ENCODE data around the gene CPT1C.

- no peak for TF ChIP-seq CTCF (IDR thresholded peaks at IDR 0.05; ENCODE audit: poor library complexity)
- no peak for TF ChIP-seq EZH2 (IDR thresholded peaks at IDR 0.05; ENCODE audit: borderline replicate concordance)
- no peak for TF ChIP-seq EZH2phosphoT487 (IDR thresholded peaks at IDR 0.05; ENCODE audit: low read depth, severe bottlenecking, unreplicated experiment)
Observed at GRCh38 chr19:49679771-49680413, 11.0 kb upstream of the CPT1C start.

Data from hepatocyte (in vitro differentiated cells).